Measurements from ENCODE around the gene LIMA1.
A peak's percentile ranks its signal among the peaks of the same experiment; 100 is the strongest.

Gene LIMA1

DNA sequence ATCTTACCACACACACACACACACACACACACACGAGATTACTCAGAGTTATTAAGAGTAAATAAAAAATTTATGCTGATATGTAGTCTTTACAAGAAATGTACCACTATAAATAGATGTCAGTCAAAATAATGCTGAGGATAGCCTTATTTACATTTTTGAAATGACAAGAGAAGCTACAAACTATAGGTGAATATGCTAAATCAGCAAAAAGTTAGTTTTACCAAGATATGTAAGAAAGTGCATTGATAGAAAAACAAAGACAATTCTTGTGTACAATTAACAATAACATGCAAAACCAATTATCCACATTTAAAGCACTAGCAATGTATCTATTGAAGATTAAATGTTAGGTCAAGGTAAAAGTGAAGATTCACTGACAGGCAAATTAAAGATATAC is 69.3 kb downstream of the LIMA1 start:
- DNase-seq, result no peak

DNA sequence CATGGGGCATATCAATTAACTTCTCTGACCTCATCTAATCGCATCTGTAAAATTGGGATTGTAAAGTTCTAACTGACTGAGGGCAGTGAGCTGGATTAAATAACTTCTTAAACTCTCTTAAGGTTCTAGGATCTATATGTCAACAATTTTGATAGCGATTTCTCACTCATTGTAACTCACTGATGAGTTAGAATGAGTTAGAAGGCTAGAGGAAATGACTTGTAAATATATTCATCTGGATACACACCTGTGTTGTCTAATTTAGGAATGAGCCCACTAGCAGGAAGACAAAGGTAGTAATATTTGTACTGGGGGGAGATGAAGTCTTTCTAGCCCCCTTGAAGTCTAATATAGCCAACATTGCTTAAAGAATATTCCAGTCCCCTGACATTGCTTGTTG is 69.9 kb downstream of the LIMA1 start:
- no peak for DNase-seq

DNA sequence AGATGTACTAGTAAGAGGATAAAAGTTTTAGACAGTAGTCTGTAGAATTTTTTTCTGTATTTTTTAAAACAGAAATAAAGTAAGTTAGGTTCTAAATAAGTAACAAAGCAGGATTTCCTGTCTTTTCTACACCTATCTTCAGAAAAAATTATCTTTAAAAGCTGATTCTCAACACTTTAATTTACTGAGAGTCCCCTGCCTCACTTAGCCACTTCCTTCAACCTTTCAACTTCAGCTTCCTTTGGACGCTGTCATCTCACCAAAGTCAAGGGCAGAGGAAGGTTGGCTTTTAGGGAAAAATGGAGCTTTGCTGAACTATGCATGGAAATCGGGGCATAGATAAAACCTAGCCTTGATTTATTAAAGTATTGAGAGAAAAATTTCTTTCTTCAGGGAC is 71.3 kb downstream of the LIMA1 start:
- DNase-seq, result no peak

DNA sequence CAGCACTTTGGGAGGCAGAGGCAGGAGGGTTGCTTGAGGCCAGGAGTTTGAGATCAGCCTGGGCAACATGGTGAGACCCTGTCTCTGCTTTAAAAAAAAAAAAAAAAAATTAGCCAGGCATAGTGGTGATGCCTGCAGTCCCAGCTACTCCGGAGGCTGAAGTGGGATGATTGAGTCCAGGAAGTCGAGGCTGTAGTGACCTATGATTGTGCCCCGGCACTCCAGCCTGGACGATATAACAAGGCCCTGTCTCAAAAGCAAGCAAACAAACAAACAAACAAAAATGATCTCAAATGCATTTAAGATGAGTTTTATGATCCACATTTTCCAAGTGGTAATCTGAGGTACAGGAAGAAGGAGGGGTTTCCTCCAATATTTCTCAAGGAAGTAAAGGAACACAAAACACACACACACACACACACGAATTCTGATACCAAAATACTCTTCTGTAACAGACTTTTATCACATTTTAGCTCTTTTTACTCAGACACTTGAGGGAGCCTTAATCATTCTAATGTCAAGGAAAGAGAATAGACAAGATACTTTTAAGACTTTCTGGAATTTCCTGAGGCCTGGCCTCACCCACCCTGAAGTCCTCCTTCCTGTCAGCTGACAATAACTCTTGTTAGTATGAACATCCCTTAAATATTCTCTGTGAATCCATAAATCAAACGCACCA is 71.8 kb downstream of the LIMA1 start:
- DNase-seq, result peak; percentile 72

DNA sequence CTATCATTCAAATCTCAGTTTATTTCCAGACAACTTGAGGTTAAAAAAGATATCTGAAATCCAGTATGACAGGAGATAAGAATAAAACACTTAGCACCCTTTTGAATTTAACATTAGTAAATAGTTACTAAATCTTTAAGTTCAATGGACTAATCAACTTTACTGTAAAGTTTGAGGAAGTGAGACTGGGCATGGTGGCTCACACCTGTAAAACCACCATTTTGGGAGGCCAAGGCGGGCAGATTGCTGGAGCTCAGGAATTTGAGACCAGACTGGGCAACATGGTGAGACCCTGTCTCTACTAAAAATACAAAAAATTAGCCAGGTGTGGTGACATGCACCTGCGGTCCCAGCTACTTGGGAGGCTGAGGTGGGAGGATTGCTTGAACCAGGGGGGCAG is 75.9 kb downstream of the LIMA1 start:
- no peak for DNase-seq

DNA sequence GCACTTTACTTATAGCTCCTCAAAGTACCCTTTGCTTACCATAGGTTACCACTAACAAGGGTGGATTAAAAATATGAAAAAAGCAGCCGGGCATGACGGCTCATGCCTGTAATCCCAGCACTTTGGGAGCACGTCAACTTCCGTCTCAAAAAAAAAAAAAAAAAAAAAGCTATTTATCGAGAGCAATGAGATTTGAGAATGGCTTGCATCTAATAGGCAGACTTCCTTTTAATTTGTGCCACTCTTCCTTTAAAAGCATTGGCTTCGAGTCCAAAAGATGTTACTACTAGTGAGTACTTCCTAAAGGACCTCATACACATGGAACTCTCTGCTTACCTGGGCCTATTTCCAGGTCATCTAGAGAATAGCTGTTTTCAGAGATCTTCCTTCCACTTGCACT is 77.7 kb downstream of the LIMA1 start:
- no peak for DNase-seq

DNA sequence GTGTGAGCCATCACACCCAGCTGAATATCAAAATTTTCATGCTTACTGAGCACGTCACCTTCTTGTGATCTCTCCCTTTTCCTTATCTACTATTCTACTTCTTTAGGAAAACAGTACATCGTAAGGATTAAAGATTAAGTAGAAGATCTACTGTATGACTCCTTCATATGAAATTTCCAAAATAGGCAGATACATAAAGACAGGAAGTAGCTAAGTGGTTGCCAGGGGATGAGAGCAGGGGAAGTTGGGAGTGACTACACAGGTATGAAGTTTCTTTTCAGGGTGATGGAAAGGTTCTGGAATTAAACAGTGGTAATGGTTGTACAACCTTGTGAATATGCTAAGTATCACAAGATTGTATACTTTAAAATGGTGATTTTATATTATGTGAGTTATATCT is 79.6 kb downstream of the LIMA1 start:
- DNase-seq, result no peak

DNA sequence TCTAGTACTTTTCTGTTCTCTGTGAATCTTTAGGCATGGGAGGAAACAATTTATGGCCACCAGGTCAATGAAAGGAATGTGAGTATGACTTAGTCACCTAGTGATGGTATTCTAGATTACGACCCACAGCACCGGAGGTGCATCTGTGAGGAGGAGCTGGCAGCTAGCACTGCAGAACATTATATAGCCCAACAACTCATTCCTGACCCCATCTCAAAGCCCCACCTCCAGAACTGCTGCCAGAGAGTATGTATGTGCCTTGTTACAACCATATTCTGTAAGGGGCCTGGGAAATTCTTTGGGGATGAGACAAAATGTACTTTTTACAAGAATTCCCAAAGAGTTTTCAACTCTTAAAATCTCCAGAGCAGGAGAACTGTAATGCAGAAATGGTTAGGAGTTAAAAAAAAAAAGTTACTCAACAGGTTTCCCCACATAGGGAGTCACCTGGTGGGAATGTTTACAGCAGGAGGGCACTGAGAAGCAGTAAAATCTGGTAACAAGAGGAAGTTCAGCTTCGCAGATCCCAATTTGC is 81.3 kb downstream of the LIMA1 start:
- peak; percentile 62 for DNase-seq

DNA sequence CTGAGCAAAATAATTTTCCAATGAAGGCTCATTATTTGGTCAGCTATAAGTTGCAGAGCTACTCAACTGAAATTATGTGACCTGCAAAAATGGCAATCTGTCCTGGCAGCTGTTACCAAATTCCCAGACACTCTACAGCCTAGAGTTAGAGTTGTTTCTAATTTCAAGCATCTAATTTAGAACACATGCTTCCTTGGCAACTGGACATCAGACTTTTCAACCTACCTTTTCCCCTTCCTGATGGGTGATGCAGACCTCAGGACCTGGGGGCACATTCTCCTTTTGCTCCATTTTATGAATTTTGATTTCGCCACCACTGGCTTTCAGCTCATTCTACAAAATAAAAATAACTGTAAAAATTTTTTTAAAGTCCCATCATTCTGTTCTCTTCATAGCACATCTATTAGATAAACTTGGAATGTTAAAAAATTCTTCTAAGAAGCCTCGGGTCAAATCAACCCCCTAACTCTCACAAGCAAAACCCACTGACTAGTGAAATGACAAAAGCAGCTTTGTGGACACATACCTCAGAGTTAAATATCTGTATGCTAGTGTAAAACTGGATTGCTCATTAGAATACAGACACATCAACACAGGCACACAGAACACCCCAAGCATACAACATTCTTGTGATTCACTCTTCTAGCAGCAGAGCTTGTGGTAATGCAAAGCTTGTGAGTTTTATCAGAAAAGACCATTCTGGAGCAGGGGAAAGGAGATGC is 82.6 kb downstream of the LIMA1 start:
- DNase-seq, result peak; percentile 74

DNA sequence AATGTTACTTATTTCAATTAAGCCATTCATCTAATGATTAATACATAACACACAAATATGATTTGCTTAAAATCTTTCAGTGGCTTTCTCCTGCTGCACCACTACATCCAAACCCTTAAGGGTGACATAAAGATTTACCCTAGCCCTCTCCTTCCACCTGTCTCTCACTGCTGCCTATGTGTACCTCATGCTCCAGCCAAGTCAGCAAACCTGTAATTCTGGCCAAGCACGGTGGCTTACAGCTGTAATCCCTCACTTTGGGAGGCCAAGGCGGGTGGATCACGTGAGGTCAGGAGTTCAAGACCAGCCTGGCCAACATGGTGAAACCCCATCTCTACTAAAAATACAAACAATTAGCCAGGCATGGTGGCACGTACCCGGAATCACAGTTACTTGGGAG is 84.5 kb downstream of the LIMA1 start:
- no peak for DNase-seq

DNA sequence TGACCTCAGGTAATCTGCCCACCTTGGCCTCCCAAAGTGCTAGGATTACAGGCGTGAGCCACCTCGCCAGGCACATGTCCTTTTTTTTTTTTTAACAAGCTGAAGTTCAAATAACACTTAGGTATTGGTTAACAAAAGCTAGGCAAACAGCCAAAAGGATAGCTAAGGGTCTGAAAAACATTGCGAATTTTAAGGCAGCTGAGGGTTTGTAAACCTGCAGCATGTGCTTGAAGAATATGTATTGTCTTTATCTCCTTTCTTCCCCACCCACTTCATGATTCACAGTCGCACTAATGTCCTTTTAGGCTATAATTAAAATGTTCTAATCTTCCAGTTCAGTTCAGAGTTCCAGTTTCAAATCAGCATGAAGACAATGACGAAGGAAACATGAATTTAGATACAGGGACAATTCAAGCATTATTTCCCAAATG is 86.0 kb downstream of the LIMA1 start:
- DNase-seq, result no peak

DNA sequence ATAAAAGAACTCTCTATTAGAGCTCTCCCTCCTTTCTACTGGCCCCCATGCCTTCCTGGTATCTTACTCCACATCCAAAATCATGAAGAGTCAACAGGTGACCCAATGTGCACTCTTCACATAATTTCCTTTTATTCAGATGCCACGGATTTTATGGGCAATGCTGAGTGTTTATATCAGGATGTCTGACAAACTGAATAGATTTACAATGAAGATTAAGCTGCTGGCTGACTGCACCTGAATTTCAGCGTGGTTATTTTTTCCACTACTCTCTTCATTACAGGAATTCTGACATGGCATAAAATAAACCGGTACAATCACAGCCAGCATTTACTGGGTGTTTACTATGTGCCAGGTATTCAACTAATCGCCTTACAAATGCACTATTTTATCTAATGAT is 86.8 kb downstream of the LIMA1 start:
- DNase-seq, result no peak

DNA sequence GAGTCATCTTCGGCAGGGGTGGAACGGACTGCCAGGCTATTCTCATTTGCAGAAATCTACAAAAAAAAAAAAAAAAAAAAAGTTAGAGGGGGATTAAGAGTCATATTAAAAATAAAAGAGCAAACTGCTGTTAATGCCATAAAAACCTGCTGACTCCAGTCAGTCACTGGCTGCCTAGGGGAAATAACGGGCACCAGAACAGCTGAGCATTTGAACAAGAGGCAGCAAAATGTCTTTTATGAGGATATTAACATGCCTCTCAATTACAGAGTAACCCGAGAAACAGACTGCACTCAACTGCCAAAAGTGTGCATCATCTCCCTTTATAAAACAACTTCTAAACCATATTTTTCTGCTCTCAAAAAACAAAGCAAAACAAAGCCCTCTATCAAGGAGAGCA is 87.5 kb downstream of the LIMA1 start:
- no peak for DNase-seq

DNA sequence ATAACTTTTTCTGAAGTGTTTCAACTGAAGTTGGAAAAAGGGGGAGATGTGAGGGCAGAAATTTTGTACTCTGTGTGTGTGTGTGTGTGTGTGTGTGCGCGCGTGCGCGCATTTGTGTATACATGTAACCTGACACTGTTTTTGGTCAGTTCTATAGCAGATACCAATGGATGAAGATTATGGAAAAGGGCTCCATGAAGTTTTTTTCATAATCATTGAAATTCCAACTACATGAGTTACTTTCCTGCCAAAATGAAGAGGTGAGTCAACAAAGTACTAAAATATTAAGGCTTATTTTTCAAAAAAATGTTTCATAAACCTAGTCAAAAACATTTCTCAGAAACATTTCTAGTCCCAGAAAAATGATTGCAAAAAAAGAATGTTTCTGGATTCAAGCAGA is 90.4 kb downstream of the LIMA1 start:
- peak; percentile 72 for DNase-seq

DNA sequence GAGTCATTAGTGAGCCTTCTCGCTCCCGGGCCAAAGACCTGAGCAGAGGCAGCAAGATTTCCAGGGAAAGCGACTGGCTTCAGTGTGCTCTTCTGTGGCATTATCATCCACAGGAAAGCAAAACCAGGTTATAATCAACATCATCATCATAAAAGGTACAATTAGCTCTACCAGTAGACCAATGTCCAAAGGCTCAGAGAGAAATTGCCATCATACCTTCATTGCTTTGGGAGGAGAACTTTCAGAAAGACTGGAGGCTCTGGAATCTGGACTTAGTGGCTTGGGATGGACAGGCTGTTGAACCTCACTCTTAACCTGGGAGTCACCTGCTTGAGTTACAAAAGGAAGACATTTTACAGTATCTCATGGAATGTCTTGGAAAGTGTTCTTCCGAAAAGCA is 91.1 kb downstream of the LIMA1 start:
- DNase-seq, result no peak

DNA sequence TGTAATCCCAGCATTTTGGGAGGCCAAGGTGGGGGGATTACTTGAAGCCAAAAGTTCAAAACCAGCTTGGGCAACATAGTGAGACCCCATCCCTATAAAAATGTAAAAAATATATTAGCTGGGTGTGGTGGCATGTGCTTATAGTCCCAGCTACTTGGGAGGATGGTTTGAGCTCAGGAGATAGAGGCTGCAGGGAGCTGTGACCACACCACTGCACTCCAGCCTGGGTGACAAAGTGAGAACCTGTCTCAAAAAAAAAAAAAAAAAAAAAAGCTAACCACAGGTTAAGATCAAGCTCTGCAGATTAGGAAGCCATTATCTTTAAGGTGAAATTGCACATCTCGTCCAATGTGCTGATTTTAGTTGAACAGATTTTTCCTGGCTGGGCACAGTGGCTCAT is 92.5 kb downstream of the LIMA1 start:
- no peak for DNase-seq

DNA sequence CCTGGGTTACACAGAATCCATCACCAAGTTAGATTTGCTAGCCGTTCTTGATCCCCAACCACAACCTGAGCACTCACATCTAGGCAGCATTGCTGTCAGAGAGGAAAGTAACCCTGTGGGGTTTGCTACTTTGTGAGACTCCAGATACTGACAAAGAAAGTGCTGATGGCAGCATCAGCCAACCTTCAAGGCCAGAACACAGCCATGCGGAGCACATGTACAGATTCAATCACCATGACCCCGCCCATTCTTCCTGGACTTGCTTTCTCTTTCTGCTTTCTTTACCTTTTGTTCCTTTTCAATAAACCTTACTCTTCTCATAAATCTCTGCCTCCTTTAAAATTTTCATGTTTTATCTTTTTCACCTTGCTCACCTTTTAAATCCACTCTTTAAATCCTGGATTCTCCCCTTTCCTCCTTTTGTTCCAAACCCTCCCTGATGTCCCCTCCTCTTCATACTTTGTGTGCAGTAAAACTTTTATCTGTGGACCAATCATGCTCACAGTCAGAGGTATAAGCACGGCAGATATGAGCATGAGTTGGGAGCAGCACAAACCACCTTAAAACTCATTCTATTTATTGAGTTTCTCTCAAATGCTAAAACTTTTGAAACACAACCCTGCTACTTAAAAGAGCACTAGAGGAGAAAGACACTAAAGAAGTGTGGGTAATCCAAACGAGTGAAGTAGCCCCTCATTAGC is 94.3 kb downstream of the LIMA1 start:
- DNase-seq, result no peak

DNA sequence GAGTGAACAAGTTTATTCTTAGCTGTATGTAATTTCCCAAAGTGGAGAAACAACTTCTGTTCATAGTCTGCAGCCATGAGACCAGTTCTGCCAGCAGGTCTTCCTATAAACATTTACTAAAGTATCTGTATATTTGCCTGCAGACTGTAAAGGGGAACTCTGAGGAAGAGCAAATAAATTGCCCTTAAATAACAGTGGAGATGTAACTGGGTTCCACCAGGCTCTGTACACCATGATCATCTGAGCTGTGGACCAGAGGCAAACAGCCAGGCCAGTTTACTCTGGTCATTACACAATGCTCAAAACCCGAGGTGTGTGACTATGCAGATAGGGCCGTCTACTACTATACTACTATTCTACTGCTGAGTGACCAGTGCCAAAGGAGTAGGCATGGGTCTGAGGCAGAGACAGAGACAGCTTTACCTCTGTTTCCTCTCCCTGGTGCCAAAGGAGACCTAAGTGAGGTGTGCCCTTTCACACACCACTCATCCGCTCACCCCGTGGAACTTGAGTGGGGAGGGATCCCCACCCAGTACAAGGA is 95.0 kb downstream of the LIMA1 start:
- no peak for DNase-seq

DNA sequence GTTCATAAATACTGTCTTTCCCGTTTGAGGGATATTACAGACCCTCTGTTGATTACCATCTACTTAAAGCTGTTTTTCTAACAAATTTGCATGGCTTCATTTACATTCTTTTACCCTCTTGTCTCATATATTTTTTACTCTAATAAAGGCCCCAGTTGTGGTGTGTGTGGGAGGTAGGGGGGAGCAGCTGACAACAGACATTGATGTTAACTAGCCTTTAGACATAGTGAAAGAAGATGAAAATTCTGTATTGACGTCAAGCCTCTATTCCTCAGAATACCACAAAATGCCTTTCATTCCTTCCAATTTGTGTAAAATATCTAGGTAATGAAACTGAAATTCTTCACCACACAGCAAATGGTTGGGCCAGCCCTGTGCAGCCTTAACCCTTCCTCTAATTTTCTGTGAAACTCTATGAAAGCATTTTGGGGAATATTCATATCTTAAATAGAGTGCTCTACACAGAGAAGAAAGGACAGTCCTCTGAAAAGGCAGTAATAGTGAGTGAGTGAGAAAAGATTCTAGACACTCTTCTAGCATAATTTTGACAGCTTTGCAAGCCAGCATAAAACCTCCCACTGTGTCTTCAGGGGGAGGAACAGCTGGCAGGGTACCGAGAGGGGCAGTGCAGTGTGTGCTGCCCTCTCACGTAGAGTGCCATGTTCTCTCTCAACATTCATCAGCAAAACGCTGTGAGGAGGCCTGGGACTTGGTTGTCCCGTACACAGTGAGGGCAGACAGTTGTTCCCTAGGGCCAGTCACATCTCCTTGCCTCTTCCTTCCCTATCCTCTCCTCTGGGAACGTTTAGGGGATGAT is 96.0 kb downstream of the LIMA1 start:
- peak; percentile 95 for DNase-seq

DNA sequence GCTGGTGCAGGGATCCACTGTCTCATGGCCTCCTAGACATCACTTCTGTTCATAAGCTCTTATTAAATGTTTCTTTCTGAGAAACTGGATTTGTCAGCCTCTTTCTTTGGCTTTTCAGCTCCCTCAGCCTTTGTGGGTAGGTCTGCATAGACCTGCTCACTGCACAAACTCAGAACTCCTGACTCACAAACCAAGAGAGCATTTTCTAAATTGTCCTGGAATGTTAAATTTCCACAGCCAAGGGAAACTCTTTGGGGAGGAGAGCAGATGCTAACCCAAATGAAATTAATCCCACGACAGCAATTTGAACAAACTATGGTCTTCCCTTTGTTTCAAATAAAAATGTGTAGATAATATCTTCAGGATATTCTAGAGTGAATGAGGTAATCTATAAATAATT is 96.6 kb downstream of the LIMA1 start:
- peak; percentile 86 for DNase-seq

DNA sequence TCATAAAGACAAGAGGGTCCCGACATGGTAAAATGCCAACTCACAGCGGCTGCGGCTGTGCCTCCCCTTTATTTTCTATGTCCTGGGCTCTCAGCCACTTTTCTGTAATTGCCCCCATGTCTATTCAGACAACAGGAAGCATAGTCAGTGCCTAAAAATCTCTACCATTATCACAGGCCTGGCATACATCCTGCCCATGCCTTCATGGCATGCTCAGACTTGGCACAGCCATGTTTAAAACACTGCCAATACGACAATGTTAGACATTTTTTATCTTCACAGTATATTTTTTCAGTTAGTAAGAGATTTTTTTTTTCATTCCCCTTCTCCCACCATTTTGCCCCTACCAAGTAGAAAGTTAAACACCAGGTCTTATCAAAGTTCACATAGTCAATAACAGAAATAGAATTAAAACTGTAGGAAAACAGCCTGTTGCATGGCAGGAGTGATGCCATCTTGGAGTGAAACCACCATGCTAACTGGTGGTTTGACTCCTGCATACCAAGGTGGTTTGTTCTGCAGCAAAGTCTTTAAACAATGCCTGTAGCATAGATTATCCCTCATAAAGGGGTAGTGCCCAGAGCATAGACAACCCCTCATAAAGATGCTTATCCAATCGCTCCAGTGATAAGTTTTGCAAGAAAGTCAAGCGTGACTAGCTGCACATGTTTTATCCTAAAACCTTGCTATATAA is 97.2 kb downstream of the LIMA1 start:
- DNase-seq, result peak; percentile 56

All from fibroblast of skin of scalp (primary cell).